ENCODE data around the gene P2RY14.

P2RY14 gene

GRCh38 chr3:151300539-151300938 is 22.2 kb upstream of the P2RY14 start:
- DNase-seq = no peak

GRCh38 chr3:151299006-151299405 is 20.7 kb upstream of the P2RY14 start:
- DNase-seq = no peak

- DNase-seq = no peak
Observed at GRCh38 chr3:151297429-151297828, 19.1 kb upstream of the P2RY14 start.

GRCh38 chr3:151296226-151296625 is 17.9 kb upstream of the P2RY14 start:
- DNase-seq = no peak

- DNase-seq = no peak
Observed at GRCh38 chr3:151293127-151293526, 14.8 kb upstream of the P2RY14 start.

GRCh38 chr3:151290673-151291072 is 12.3 kb upstream of the P2RY14 start:
- DNase-seq = no peak

- no peak for DNase-seq
Observed at GRCh38 chr3:151289445-151289844, 11.1 kb upstream of the P2RY14 start.

- DNase-seq = no peak
Observed at GRCh38 chr3:151285940-151286339, 7.6 kb upstream of the P2RY14 start.

- no peak for DNase-seq
Observed at GRCh38 chr3:151283907-151284461, 5.6 kb upstream of the P2RY14 start.

- DNase-seq = no peak
Observed at GRCh38 chr3:151283387-151283786, 5.0 kb upstream of the P2RY14 start.

GRCh38 chr3:151282921-151283320 is 4.6 kb upstream of the P2RY14 start:
- peak; percentile 60 for DNase-seq

- no peak for DNase-seq
Observed at GRCh38 chr3:151281671-151282324, 3.5 kb upstream of the P2RY14 start.

- no peak for DNase-seq
Observed at GRCh38 chr3:151276687-151277042, 1.7 kb downstream of the P2RY14 start.

GRCh38 chr3:151276038-151276686 is 2.2 kb downstream of the P2RY14 start:
- no peak for DNase-seq

- peak; percentile 75 for DNase-seq
Observed at GRCh38 chr3:151275091-151275490, 3.3 kb downstream of the P2RY14 start.

- no peak for DNase-seq
Observed at GRCh38 chr3:151269631-151270030, 8.7 kb downstream of the P2RY14 start.

- DNase-seq = no peak
Observed at GRCh38 chr3:151268267-151269235, 9.8 kb downstream of the P2RY14 start.

- DNase-seq = no peak
Observed at GRCh38 chr3:151267066-151267465, 11.3 kb downstream of the P2RY14 start.

GRCh38 chr3:151265866-151266265 is 12.5 kb downstream of the P2RY14 start:
- DNase-seq = no peak

GRCh38 chr3:151265166-151265565 is 13.2 kb downstream of the P2RY14 start:
- no peak for DNase-seq

GRCh38 chr3:151264605-151265004 is 13.7 kb downstream of the P2RY14 start:
- DNase-seq = no peak

- DNase-seq = no peak
Observed at GRCh38 chr3:151262871-151263525, 15.3 kb downstream of the P2RY14 start.

GRCh38 chr3:151259664-151260063 is 18.7 kb downstream of the P2RY14 start:
- no peak for DNase-seq

Measured in DMS 273 treated with DMSO at 0.1 percent for 48 hours (cell line).